ENCODE results near the gene GNAI2.

The GNAI2 gene

GRCh38 chr3:50235716-50236483 is at the start of gene GNAI2:
Gene GNAI2, plus strand, starts transcription at chr3:50236204. Its CDS starts 132 bp downstream, at chr3:50236336.
- TF ChIP-seq CTCF (IDR thresholded peaks at IDR 0.05; ENCODE audit: borderline replicate concordance, control extremely low read depth, extremely low read depth, insufficient read depth, missing control alignments), result no peak
- peak; percentile 99 for DNase-seq (ENCODE audit: low spot score)
- in situ Hi-C loops (cut with MboI; ENCODE audit: low sequenced_read_pairs, unreplicated experiment), result no loop called here

GRCh38 chr3:50187750-50188149 is 48.3 kb upstream of the GNAI2 start:
- DNase-seq (ENCODE audit: low spot score), result no peak
- in situ Hi-C loops (cut with MboI; ENCODE audit: low sequenced_read_pairs, unreplicated experiment), result no loop called here
- TF ChIP-seq CTCF (IDR thresholded peaks at IDR 0.05; ENCODE audit: borderline replicate concordance, control extremely low read depth, extremely low read depth, insufficient read depth, missing control alignments), result no peak

GRCh38 chr3:50189274-50189673 is 46.7 kb upstream of the GNAI2 start:
- peak; percentile 46 for TF ChIP-seq CTCF (IDR thresholded peaks at IDR 0.05; ENCODE audit: borderline replicate concordance, control extremely low read depth, extremely low read depth, insufficient read depth, missing control alignments)
- peak; percentile 73 for DNase-seq (ENCODE audit: low spot score)
- in situ Hi-C loops (cut with MboI; ENCODE audit: low sequenced_read_pairs, unreplicated experiment), result no loop called here

DNA sequence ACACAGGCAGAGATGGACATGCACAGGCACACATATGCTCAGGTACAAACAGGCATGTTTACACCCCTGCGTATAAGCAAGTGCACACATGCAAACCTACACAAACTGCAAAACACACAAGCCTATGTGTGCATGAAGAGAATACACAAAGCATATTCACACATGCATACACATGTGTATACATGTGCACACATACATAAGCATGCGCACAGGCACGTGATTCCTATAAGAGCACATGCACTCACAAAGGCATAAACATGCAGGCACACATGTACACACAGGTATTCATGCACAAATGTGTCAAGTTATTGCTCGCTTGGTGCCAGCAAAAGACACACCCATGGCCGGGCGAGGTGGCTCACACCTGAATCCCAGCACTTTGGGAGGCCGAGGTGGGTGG is 46.0 kb upstream of the GNAI2 start:
- DNase-seq (ENCODE audit: low spot score), result no peak
- no peak for TF ChIP-seq CTCF (IDR thresholded peaks at IDR 0.05; ENCODE audit: borderline replicate concordance, control extremely low read depth, extremely low read depth, insufficient read depth, missing control alignments)
- in situ Hi-C loops (cut with MboI; ENCODE audit: low sequenced_read_pairs, unreplicated experiment), result loop anchor here (5.0 kb wide), 1 partner anchor 82 kb away; no protein-coding TSS in a partner anchor

GRCh38 chr3:50190936-50191660 is 44.9 kb upstream of the GNAI2 start, which contains the start of gene GNAT1:
Gene GNAT1, plus strand, starts transcription at chr3:50191610. Its CDS starts 116 bp downstream, at chr3:50191726.
- DNase-seq (ENCODE audit: low spot score), result no peak
- no peak for TF ChIP-seq CTCF (IDR thresholded peaks at IDR 0.05; ENCODE audit: borderline replicate concordance, control extremely low read depth, extremely low read depth, insufficient read depth, missing control alignments)
- in situ Hi-C loops (cut with MboI; ENCODE audit: low sequenced_read_pairs, unreplicated experiment), result loop anchor here (5.0 kb wide), 1 partner anchor 81 kb away; no protein-coding TSS in a partner anchor

DNA sequence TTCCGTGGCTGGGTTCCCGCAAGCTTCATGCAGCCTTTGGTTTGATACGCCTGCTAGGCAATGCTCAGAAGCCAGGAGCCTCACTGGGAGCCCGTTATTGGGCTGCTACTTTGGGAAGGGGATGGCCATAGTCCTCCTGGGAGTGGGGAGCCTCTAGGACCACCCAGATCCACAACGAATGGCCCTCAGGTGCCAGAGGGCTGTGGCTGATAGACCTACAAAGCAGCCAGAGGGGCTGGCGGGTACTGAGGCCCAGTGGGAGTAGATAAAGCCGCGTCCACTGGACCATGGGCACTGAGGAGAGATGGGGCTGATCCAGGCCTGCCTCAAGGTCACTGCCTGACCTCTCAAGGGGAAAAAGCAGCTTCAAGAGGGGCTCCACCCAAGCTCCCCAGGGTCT is 43.9 kb upstream of the GNAI2 start:
- TF ChIP-seq CTCF (IDR thresholded peaks at IDR 0.05; ENCODE audit: borderline replicate concordance, control extremely low read depth, extremely low read depth, insufficient read depth, missing control alignments), result no peak
- in situ Hi-C loops (cut with MboI; ENCODE audit: low sequenced_read_pairs, unreplicated experiment), result loop anchor here (5.0 kb wide), 1 partner anchor 80 kb away; no protein-coding TSS in a partner anchor
- DNase-seq (ENCODE audit: low spot score), result no peak
